ENCODE measurements around the gene MACROD2.

The MACROD2 gene

GRCh38 chr20:14826543-14827313 lies 831.4 kb downstream of the MACROD2 start:
- DNase-seq, result no peak

GRCh38 chr20:14828459-14828858 lies 833.1 kb downstream of the MACROD2 start:
- DNase-seq, result no peak

- DNase-seq, result no peak
Observed at GRCh38 chr20:14829906-14830305, 834.6 kb downstream of the MACROD2 start.

- no peak for DNase-seq
Observed at GRCh38 chr20:14830466-14830865, 835.1 kb downstream of the MACROD2 start.

GRCh38 chr20:14830899-14831298 lies 835.6 kb downstream of the MACROD2 start:
- no peak for DNase-seq

GRCh38 chr20:14832630-14833029 lies 837.3 kb downstream of the MACROD2 start:
- no peak for DNase-seq

- DNase-seq, result peak; percentile 48
Observed at GRCh38 chr20:14838663-14839628, 843.6 kb downstream of the MACROD2 start.

- no peak for DNase-seq
Observed at GRCh38 chr20:14845199-14846160, 850.2 kb downstream of the MACROD2 start.

GRCh38 chr20:14848806-14849205 lies 853.5 kb downstream of the MACROD2 start:
- DNase-seq, result no peak

- no peak for DNase-seq
Observed at GRCh38 chr20:14853079-14853478, 857.8 kb downstream of the MACROD2 start.

GRCh38 chr20:14855171-14855570 lies 859.9 kb downstream of the MACROD2 start:
- DNase-seq, result no peak

- DNase-seq, result no peak
Observed at GRCh38 chr20:14859627-14860026, 864.3 kb downstream of the MACROD2 start.

- DNase-seq, result no peak
Observed at GRCh38 chr20:14860410-14860814, 865.1 kb downstream of the MACROD2 start.

GRCh38 chr20:14861028-14861699 lies 865.8 kb downstream of the MACROD2 start:
- no peak for DNase-seq

- DNase-seq, result no peak
Observed at GRCh38 chr20:14865169-14865568, 869.9 kb downstream of the MACROD2 start.

- no peak for DNase-seq
Observed at GRCh38 chr20:14865731-14866130, 870.4 kb downstream of the MACROD2 start.

GRCh38 chr20:14866841-14867514 lies 871.7 kb downstream of the MACROD2 start:
- DNase-seq, result no peak

GRCh38 chr20:14877301-14878028 lies 882.1 kb downstream of the MACROD2 start:
- no peak for DNase-seq

- DNase-seq, result no peak
Observed at GRCh38 chr20:14878676-14879019, 883.3 kb downstream of the MACROD2 start.

GRCh38 chr20:14879020-14879697 lies 883.8 kb downstream of the MACROD2 start:
- DNase-seq, result peak; percentile 71

Measured in fibroblast of skin of back (primary cell).